Measurements from ENCODE around the gene ABCA13. TPM values are rescaled to one million over a fixed set of nuclear protein-coding genes. Genes with fewer than 3 reads are reported as not detected.

The ABCA13 gene
- polyA plus RNA-seq, 1 donor (not counting 4 experiments of a cell fraction or from before 2014, with no cell fraction given), result 0.76 TPM

DNA sequence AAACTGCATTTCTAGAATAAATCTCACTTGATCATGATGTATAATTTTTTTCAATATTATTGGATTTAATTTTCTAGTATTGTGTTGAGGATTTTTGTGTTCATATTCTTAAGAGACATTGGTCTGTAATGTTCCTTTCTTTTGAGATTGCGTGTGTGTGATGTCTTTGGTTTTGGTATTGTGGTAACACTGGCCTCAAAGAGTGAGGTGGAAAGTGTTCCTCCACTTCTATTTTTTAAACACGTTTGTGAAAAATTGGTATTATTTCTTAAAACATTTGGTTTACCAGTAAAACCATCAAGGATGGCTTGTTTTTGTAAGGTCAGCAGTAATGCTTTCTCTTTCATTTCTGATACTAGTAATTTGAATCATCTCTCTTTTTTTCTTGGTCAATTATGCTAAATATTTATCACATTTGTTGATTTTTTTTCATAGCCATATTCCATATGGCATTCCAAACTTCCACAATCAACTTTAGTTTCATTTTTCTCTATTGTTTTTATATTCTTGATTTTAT, 462.9 kb downstream of the ABCA13 start:
- TF ChIP-seq EZH2 (IDR thresholded peaks at IDR 0.05; ENCODE audit: low read length), result no peak
- TF ChIP-seq, protein P1, sequence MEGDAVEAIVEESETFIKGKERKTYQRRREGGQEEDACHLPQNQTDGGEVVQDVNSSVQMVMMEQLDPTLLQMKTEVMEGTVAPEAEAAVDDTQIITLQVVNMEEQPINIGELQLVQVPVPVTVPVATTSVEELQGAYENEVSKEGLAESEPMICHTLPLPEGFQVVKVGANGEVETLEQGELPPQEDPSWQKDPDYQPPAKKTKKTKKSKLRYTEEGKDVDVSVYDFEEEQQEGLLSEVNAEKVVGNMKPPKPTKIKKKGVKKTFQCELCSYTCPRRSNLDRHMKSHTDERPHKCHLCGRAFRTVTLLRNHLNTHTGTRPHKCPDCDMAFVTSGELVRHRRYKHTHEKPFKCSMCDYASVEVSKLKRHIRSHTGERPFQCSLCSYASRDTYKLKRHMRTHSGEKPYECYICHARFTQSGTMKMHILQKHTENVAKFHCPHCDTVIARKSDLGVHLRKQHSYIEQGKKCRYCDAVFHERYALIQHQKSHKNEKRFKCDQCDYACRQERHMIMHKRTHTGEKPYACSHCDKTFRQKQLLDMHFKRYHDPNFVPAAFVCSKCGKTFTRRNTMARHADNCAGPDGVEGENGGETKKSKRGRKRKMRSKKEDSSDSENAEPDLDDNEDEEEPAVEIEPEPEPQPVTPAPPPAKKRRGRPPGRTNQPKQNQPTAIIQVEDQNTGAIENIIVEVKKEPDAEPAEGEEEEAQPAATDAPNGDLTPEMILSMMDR (optimal IDR thresholded peaks at IDR 0.05 in 1 of 3, IDR thresholded peaks at IDR 0.05 in 1 of 3, conservative IDR thresholded peaks at IDR 0.05 in 1 of 3; ENCODE audit: extremely low read depth in 1 of 3, insufficient read depth in 2 of 3, low read length in 3 of 3), result no peak
- H3K9me1 ChIP-seq (ENCODE audit: control insufficient read depth, extremely low read depth, insufficient read depth, low read length), result no peaks in the 10 kb centered on the region

DNA sequence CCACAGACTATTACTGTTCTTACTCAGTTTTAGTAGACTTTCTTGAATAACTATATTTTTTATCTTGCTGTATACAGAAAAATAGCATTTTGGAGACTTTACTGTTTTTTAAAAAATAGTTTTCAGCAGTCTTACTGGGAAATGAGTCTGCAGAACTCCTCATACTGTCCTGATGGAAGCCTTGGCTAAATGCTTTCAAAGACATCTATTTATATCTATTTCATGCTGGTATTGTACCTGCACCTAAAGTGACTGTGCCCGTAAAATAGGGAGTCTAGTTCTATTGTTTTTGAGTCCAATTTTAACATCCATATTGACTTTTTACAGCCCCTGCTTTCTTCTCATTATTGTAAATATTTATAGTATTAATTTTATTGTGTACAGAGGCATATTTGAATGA, 464.5 kb downstream of the ABCA13 start:
- no peaks in the 10 kb centered on the region for H4K20me1 ChIP-seq (ENCODE audit: control insufficient read depth, extremely low read depth, insufficient read depth, low read length)
- no peak overlapping the region for H3K9ac ChIP-seq (ENCODE audit: control insufficient read depth, extremely low read depth, insufficient read depth, low read length)
- H3K36me3 ChIP-seq (ENCODE audit: control insufficient read depth in 2 of 2, extremely low read depth in 1 of 2, insufficient read depth in 2 of 2, low read length in 2 of 2), result no peaks in the 10 kb centered on the region
- no peaks in the 10 kb centered on the region for H3K9me3 ChIP-seq (ENCODE audit: control insufficient read depth, low read depth, low read length)
- FAIRE-seq (no peak), DNase-seq (ENCODE audit: low read depth, low spot score) (no peak)
- H3K27ac ChIP-seq (ENCODE audit: control insufficient read depth, insufficient read depth, low read length), result no peak overlapping the region
- H3K4me2 ChIP-seq (ENCODE audit: control insufficient read depth, extremely low read depth, insufficient read depth, low read depth, low read length), result no peak overlapping the region
- no peaks in the 10 kb centered on the region for H3K79me2 ChIP-seq (ENCODE audit: control insufficient read depth, insufficient read depth, low read length)
- TF ChIP-seq, protein P1 (optimal IDR thresholded peaks at IDR 0.05 in 1 of 3, IDR thresholded peaks at IDR 0.05 in 1 of 3, conservative IDR thresholded peaks at IDR 0.05 in 1 of 3; ENCODE audit: extremely low read depth in 1 of 3, insufficient read depth in 2 of 3, low read length in 3 of 3), result no peak
- TF ChIP-seq EZH2 (IDR thresholded peaks at IDR 0.05; ENCODE audit: low read length), result no peak
- H3K9me1 ChIP-seq (ENCODE audit: control insufficient read depth, extremely low read depth, insufficient read depth, low read length), result no peaks in the 10 kb centered on the region
- H3K27me3 ChIP-seq (ENCODE audit: control insufficient read depth, extremely low read depth, insufficient read depth, low read length), result no peaks in the 10 kb centered on the region
- no peak overlapping the region for H3K4me3 ChIP-seq (ENCODE audit: control insufficient read depth in 2 of 3, extremely low read depth in 1 of 3, insufficient read depth in 2 of 3, low read depth in 1 of 3, low read length in 3 of 3)
- peaks cover 14% of the 10 kb centered on the region for H3K4me1 ChIP-seq (ENCODE audit: control insufficient read depth, extremely low read depth, insufficient read depth, low read length)
- H2AFZ ChIP-seq (ENCODE audit: control insufficient read depth, low read length), result no peak overlapping the region
- dilution Hi-C loops (cut with MboI; ENCODE audit: extremely low pct_ligation_motif_present, low sequenced_read_pairs), result no loop called here

More for the DNA sequence above, 462.9 kb downstream of the ABCA13 start:
- DNase-seq (ENCODE audit: low read depth, low spot score) (no peak), FAIRE-seq (no peak)
- Histone ChIP-seq H3K27ac (ENCODE audit: control insufficient read depth, insufficient read depth, low read length) (no peak overlapping the region), H3K4me1 (ENCODE audit: control insufficient read depth, extremely low read depth, insufficient read depth, low read length) (peaks cover 14% of the 10 kb centered on the region), H3K9me3 (ENCODE audit: control insufficient read depth, low read depth, low read length) (no peaks in the 10 kb centered on the region), H3K27me3 (ENCODE audit: control insufficient read depth, extremely low read depth, insufficient read depth, low read length) (no peaks in the 10 kb centered on the region), H3K79me2 (ENCODE audit: control insufficient read depth, insufficient read depth, low read length) (no peaks in the 10 kb centered on the region), H3K36me3 (ENCODE audit: control insufficient read depth in 2 of 2, extremely low read depth in 1 of 2, insufficient read depth in 2 of 2, low read length in 2 of 2) (no peaks in the 10 kb centered on the region), H2AFZ (ENCODE audit: control insufficient read depth, low read length) (no peak overlapping the region), H3K4me3 (ENCODE audit: control insufficient read depth in 2 of 3, extremely low read depth in 1 of 3, insufficient read depth in 2 of 3, low read depth in 1 of 3, low read length in 3 of 3) (no peak overlapping the region), H4K20me1 (ENCODE audit: control insufficient read depth, extremely low read depth, insufficient read depth, low read length) (no peaks in the 10 kb centered on the region), H3K9ac (ENCODE audit: control insufficient read depth, extremely low read depth, insufficient read depth, low read length) (no peak overlapping the region), H3K4me2 (ENCODE audit: control insufficient read depth, extremely low read depth, insufficient read depth, low read depth, low read length) (no peak overlapping the region)
- dilution Hi-C loops (cut with MboI; ENCODE audit: extremely low pct_ligation_motif_present, low sequenced_read_pairs), result no loop called here
